Thymus (tissue), 14 donors: ENCODE measurements around the gene GSDMA. TPM values are rescaled to one million over a fixed set of nuclear protein-coding genes. Genes with fewer than 3 reads are reported as not detected.

Source experiments
- DNase-seq, 9 donors: peaks; one replicate each; pipeline ENCODE4 v3.0.0-alpha.2; 2013; ENCODE audit warnings: low spot score in 9 of 9, low read depth in 6 of 9, missing footprints in 1 of 9
- H3K27ac ChIP-seq, 2 donors: one replicate each; pipeline ENCODE4 v1.5.1; 2013; ENCODE audit warnings: control low read depth in 1 of 2, low read depth in 1 of 2, low read length in 1 of 2, mild to moderate bottlenecking in 1 of 2, moderate library complexity in 1 of 2
- H3K27me3 ChIP-seq, 2 donors: one replicate each; pipeline ENCODE4 v1.5.1; 2013; ENCODE audit warnings: low read length in 1 of 2; ENCODE audit not compliant: control insufficient read depth in 2 of 2, insufficient read depth in 1 of 2
- H3K36me3 ChIP-seq, 2 donors: one replicate each; pipeline ENCODE4 v1.5.1; 2013; ENCODE audit warnings: low read length in 1 of 2, mild to moderate bottlenecking in 1 of 2, moderate library complexity in 1 of 2; ENCODE audit not compliant: control insufficient read depth in 2 of 2, insufficient read depth in 2 of 2
- H3K4me1 ChIP-seq, 2 donors: one replicate each; pipeline ENCODE4 v1.5.1; 2013; ENCODE audit warnings: low read length in 2 of 2; ENCODE audit not compliant: control insufficient read depth in 2 of 2, insufficient read depth in 2 of 2
- H3K4me3 ChIP-seq, 2 donors: one replicate each; pipeline ENCODE4 v1.5.1; 2013; ENCODE audit warnings: low read length in 2 of 2, control low read depth in 1 of 2, mild to moderate bottlenecking in 1 of 2
- H3K9me3 ChIP-seq, 2 donors: one replicate each; pipeline ENCODE4 v1.5.1; 2013; ENCODE audit warnings: low read length in 1 of 2, mild to moderate bottlenecking in 1 of 2; ENCODE audit not compliant: control insufficient read depth in 2 of 2, insufficient read depth in 1 of 2
- WGBS: extraction: QIAGEN DNeasy Blood & Tissue Kit; methylation state at CpG from one replicate; pipeline ENCODE4 v1.1.7; 2013; 5-methylcytosine and 5-hydroxymethylcytosine counted together
- long read RNA-seq, 10 donors: transcript quantifications; one replicate each; lab custom pipeline, GENCODE V29; 2026
- polyA plus RNA-seq: library from polyadenylated mRNA; stranded (reverse); fragments of 200-250 nt; gene quantifications from one replicate; pipeline ENCODE4 v1.2.3, GENCODE V29; 2013
- total RNA-seq: library from RNA; stranded (reverse); fragments of 120-200 nt; gene quantifications from one replicate; pipeline ENCODE4 v1.2.4, GENCODE V29; 2013
- donor health status: healthy.

The GSDMA gene, protein sequence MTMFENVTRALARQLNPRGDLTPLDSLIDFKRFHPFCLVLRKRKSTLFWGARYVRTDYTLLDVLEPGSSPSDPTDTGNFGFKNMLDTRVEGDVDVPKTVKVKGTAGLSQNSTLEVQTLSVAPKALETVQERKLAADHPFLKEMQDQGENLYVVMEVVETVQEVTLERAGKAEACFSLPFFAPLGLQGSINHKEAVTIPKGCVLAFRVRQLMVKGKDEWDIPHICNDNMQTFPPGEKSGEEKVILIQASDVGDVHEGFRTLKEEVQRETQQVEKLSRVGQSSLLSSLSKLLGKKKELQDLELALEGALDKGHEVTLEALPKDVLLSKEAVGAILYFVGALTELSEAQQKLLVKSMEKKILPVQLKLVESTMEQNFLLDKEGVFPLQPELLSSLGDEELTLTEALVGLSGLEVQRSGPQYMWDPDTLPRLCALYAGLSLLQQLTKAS
- total RNA-seq: 0.57 TPM
- 1.7 TPM for polyA plus RNA-seq
- long read RNA-seq, donor 1: 0 reads
- long read RNA-seq, donor 2: 0 reads
- long read RNA-seq, donor 3: 0 reads
- long read RNA-seq, donor 4: 0 reads
- long read RNA-seq, donor 5: 0 reads
- long read RNA-seq, donor 6: 0 reads
- long read RNA-seq, donor 7: 0 reads
- long read RNA-seq, donor 8: 0 reads
- long read RNA-seq, donor 9, partial matches to known transcripts: 0 of 1 reads
- long read RNA-seq, donor 9, other reads (novel, unspliced or antisense): 0 of 1 reads
- long read RNA-seq, donor 10: 0 reads

DNA sequence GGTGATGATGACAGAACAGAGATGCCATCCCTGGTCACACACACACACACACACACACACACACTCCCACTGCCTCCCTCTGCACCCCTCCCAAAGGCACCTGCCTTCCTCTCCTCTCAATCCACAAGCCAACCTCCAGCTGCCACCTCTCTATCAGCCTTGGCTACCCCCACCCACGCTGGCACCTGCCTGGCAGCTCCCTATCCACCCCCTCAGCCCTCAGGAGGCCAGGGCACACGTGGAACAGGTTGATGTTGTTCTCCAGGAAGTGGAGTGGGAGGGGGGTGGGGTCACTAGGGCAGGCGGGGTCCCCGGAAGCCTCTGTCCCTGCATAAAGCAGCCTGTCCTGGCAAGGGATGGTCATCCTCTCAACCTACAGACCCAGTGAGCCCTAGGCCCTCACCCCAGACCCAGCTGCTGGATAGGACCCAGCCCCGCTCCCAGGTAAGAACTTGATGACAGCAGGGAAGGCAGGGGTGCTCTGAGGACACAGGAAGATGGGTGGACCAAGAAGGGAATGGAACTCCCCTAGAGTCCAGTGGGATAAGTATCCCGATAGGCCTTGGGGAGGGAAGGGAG is at the start of gene GSDMA:
Gene GSDMA, plus strand, starts transcription at position 363 of the 579 bp plus-strand sequence. CDS start 2,684 bp downstream, outside the sequence.
- H3K4me1 ChIP-seq: peaks cover 2 to 28% of the 10 kb centered on the region in 2 donors
- H3K36me3 ChIP-seq: no peaks in the 10 kb centered on the region
- H3K27me3 ChIP-seq: peaks cover 0 to 2% of the 10 kb centered on the region in 2 donors
- no peak for DNase-seq
- no peaks in the 10 kb centered on the region for H3K9me3 ChIP-seq
- H3K27ac ChIP-seq: no peak within 1 kb of the TSS
- 71% methylated on average over 6 of the region's 6 CpGs for WGBS
- H3K4me3 ChIP-seq: no peak within 1 kb of the TSS

DNA sequence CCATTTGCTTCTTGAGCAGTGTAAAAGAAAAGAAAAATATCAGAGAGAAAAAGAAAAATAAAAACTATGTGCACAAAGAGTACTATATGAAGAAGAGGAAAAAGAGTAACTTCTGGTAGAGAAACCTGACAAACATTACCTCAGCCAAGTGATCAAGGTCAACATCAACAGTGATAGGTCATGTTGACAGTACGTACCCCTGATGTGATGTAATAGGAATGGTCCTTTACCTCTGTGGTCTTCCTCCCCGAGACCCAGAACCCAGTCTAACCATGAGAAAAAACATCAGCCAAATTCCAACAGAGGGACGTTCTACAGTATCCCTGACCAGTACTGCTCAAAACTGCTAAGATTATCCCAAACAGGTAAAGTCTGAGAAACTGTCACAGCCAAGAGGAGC is 48.8 kb upstream of the GSDMA start:
- H3K27ac ChIP-seq: no peak overlapping the region
- no peaks in the 10 kb centered on the region for H3K9me3 ChIP-seq
- H3K27me3 ChIP-seq: no peaks in the 10 kb centered on the region
- 99% methylated on average over 3 of the region's 3 CpGs for WGBS
- no peak overlapping the region for H3K4me3 ChIP-seq
- peaks cover 0 to 11% of the 10 kb centered on the region in 2 donors for H3K4me1 ChIP-seq
- no peak for DNase-seq
- H3K36me3 ChIP-seq: peaks cover 61 to 71% of the 10 kb centered on the region in 2 donors

GRCh38 chr17:39915559-39915958 is 47.2 kb upstream of the GSDMA start:
- H3K4me3 ChIP-seq: no peak overlapping the region
- peaks cover 59 to 70% of the 10 kb centered on the region in 2 donors for H3K36me3 ChIP-seq
- 89% methylated on average over 4 of the region's 4 CpGs for WGBS
- H3K27me3 ChIP-seq: no peaks in the 10 kb centered on the region
- H3K27ac ChIP-seq: no peak overlapping the region
- peaks cover 0 to 23% of the 10 kb centered on the region in 2 donors for H3K4me1 ChIP-seq
- DNase-seq: no peak
- H3K9me3 ChIP-seq: no peaks in the 10 kb centered on the region

GRCh38 chr17:39916918-39917317 is 45.9 kb upstream of the GSDMA start:
- H3K27ac ChIP-seq: no peak overlapping the region
- H3K9me3 ChIP-seq: peaks cover 0 to 4% of the 10 kb centered on the region in 2 donors
- H3K4me3 ChIP-seq: no peak overlapping the region
- no peak for DNase-seq
- H3K4me1 ChIP-seq: peaks cover 0 to 34% of the 10 kb centered on the region in 2 donors
- 98% methylated on average over 7 of the region's 7 CpGs for WGBS
- H3K27me3 ChIP-seq: no peaks in the 10 kb centered on the region
- H3K36me3 ChIP-seq: peaks cover 60 to 74% of the 10 kb centered on the region in 2 donors

GRCh38 chr17:39919087-39919683 is 43.6 kb upstream of the GSDMA start:
- peaks cover 69 to 79% of the 10 kb centered on the region in 2 donors for H3K36me3 ChIP-seq
- 99% methylated on average over 9 of the region's 9 CpGs for WGBS
- H3K27ac ChIP-seq: no peak overlapping the region

DNA sequence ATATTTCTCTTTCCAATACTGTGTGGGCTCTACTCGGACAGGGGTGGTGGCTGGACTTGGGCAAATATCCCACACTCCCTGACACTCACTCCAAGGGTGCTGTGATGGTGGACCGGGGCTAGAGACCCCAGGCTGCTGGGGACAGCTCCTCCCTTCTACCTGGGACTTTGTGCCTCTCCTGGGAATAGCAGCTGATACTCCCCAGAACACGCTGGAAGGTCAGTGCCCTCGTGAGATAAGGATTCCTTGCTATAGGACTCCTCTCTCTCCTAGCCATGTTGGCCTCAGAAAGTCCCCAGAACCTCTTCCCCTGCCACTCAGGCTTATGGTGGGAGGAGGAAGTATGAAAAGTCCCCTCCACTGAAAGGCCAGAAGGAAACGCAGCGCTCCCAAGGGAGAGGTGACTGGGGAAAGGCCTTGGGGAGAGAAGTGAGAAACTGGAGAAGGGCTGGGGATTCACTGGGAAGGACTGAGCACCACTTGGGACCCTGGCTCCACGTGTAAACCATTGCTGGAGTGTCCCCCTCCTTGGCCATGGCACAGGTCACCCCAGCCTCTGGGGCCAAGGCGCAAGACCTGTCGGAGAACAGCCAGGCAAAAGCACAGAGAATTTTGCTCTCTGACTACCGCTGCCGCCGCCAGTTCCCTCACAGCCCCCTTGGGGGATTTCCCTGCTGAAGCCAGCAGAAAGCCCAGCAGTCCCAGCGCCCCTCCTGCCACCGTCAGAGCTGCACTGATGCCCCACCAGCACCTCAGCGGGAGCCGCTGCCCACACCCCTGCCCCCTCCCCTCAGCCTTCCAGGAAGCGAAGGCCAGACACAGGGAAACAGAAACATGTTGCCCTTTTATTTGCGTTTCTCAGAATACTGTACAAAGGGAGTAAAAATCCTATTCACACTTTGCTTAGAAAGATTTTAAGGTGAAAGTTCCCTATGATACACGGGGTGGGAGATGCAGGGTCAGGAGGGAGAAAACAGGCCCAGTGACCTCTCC is 42.3 kb upstream of the GSDMA start:
- no peak overlapping the region for H3K4me3 ChIP-seq
- H3K36me3 ChIP-seq: peaks cover 70 to 88% of the 10 kb centered on the region in 2 donors
- H3K9me3 ChIP-seq: peaks cover 0 to 4% of the 10 kb centered on the region in 2 donors
- DNase-seq: peak in 1 of 9 donors; percentile 25
- H3K27me3 ChIP-seq: no peaks in the 10 kb centered on the region
- peak overlapping the region; percentile 61 to 72 for H3K27ac ChIP-seq
- H3K4me1 ChIP-seq: peaks cover 20 to 70% of the 10 kb centered on the region in 2 donors
- 81% methylated on average over 19 of the region's 19 CpGs for WGBS

More at GRCh38 chr17:39919087-39919683, 43.6 kb upstream of the GSDMA start:
- H3K4me1 ChIP-seq: peaks cover 6 to 57% of the 10 kb centered on the region in 2 donors
- DNase-seq: no peak
- no peak overlapping the region for H3K4me3 ChIP-seq
- peaks cover 0 to 4% of the 10 kb centered on the region in 2 donors for H3K9me3 ChIP-seq
- H3K27me3 ChIP-seq: no peaks in the 10 kb centered on the region

GRCh38 chr17:39921323-39921722 is 41.5 kb upstream of the GSDMA start:
- peaks cover 24 to 78% of the 10 kb centered on the region in 2 donors for H3K4me1 ChIP-seq
- 46% methylated on average over 5 of the region's 5 CpGs for WGBS
- no peak for DNase-seq
- peak overlapping the region; percentile 61 to 72 for H3K27ac ChIP-seq
- no peaks in the 10 kb centered on the region for H3K27me3 ChIP-seq
- H3K4me3 ChIP-seq: no peak overlapping the region
- peaks cover 65 to 81% of the 10 kb centered on the region in 2 donors for H3K36me3 ChIP-seq
- H3K9me3 ChIP-seq: peaks cover 0 to 4% of the 10 kb centered on the region in 2 donors

GRCh38 chr17:39922006-39922405 is 40.8 kb upstream of the GSDMA start:
- H3K4me1 ChIP-seq: peaks cover 24 to 79% of the 10 kb centered on the region in 2 donors
- H3K36me3 ChIP-seq: peaks cover 63 to 74% of the 10 kb centered on the region in 2 donors
- H3K27me3 ChIP-seq: no peaks in the 10 kb centered on the region
- H3K27ac ChIP-seq: peak overlapping the region in 1 of 2 donors; percentile 72
- WGBS: 95% methylated on average over 6 of the region's 6 CpGs
- DNase-seq: no peak
- H3K9me3 ChIP-seq: peaks cover 0 to 4% of the 10 kb centered on the region in 2 donors
- H3K4me3 ChIP-seq: no peak overlapping the region
